Activated T-helper 1 cell treated with anti-CD3 and anti-CD28 coated beads, Interleukin-2, amount 50 U/mL, for 16 hours (primary cell): ENCODE measurements around the gene ZNF469.

ENCODE experiments used
- DNase-seq, 2 donors: peaks; one replicate each; pipeline ENCODE4 v3.0.0-alpha.2; 2020; ENCODE audit warnings: low read depth in 1 of 2, low spot score in 1 of 2

Gene ZNF469

DNA sequence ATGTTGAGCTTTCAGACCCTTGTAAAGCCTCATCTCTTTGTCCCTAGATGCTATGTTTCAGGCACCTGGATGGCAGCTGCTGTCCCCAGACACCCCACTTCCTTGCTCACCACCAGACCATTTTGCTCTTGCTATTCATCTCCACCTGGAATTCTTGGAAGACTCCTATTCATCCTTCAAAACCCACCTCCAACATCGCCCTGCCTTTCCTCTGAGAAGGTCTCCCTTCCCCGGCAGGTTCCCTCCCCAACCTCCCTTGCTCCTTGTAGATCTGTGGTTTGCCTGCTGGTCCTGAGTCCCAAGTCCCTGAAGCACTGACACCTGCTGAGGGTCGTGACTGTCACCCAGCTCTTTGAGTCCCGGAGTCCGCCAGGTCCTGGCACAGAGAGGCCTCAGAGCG is 9.9 kb downstream of the ZNF469 start:
- no peak for DNase-seq

DNA sequence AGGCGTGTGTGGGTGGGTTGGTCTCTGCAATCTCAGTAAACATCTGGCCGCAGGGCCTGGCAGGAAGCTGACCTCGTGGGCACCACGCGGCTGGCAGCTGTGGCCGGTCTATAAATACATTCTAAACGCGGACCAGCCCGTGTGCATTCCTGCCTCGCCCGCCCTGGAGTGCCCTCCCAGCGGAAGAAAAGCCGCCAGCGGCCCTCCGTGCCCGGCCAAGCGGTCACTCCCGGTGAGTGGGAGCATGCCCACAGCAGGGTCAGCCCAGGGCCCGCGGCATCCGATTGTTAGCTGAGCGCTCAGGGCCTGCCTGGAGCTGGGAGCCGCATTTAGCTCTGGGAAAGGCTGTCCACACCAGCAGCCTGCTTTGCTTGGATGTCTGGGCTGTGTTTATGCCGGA is 10.3 kb downstream of the ZNF469 start:
- no peak for DNase-seq

DNA sequence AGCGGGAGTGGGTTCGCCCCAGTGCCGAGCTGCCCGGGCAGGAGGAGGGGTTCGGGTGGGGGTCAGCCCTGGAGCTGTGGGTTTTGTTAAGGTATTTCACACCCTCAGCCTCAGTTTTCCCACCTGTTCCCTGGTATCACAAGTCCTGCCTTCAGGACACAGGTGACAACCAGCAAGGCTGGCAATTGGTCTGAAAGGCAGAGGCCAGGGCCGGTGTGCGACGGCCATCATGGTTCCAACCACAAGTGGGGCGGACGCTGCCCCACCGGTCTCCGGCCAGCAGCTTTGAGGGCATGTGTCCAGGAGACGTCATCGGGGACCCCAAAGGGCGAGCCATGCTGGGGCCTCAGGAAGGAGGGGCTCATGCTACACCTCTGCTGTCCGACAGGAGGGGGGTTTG is 10.8 kb downstream of the ZNF469 start:
- no peak for DNase-seq

DNA sequence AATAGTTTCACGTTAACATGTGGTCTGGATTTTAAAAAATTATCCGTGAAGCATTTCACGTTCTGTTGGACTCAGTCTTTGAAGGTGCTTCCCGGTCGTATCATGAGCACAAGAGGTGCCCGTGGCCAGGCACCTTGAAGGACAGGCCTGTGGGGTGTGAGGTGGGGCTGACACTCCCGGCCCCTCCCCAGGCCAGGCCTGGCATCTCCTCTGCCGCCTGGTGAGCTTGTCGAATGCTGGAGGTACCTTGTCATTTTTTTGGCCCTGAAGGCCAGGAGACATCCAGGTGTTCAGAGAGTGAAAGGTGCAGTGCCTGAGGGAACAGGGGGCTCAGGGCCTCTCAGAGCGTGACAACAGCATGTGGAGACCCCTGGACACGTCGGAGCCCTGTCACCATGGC is 11.7 kb downstream of the ZNF469 start:
- DNase-seq, result no peak

GRCh38 chr16:88395669-88396584 is 13.2 kb downstream of the ZNF469 start:
- DNase-seq, result no peak

DNA sequence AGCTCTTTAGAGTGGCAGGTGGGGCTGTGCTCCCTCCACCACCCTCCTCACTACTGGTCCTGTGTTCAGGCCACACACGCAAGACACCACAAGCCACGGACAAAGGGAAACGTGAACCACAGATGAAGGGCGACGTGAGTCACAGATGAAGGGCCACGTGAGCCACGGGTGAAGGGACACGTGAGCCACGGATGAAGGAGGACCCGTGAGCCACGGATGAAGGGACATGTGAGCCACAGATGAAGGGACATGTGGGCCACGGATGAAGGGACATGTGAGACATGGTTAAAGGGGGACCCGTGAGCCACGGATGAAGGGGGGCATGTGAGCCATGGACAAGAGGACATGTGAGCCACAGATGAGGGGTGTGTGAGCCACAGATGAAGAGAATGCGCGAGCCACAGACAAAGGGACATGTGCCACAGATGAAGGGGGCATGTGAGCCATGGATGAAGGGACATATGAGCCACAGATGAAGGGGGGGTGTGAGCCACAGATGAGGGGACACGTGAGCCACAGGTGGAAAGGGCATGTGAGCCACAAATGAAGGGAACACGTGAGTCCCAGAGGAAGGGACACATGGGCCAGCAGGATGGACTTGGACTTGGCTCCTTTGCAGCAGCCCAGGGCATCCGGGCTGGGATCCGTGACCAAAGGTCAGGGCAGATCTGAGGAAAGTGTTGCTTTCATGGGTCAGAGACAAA is 15.6 kb downstream of the ZNF469 start:
- DNase-seq, result no peak

DNA sequence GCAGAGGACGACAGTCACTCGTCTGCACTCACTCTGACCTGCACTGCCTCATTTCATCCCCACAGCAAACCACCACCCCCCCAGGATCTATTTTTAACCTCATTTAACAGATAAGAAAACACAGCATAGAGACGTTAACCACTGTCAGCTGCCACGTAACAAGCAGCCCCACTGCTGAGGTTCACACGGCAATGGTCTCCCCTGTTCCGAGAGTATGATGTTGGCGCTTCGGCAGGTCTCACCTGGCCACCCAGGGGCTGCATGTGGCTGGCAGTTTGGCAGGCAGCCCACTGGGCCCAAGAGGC is 16.1 kb downstream of the ZNF469 start:
- DNase-seq, result no peak

DNA sequence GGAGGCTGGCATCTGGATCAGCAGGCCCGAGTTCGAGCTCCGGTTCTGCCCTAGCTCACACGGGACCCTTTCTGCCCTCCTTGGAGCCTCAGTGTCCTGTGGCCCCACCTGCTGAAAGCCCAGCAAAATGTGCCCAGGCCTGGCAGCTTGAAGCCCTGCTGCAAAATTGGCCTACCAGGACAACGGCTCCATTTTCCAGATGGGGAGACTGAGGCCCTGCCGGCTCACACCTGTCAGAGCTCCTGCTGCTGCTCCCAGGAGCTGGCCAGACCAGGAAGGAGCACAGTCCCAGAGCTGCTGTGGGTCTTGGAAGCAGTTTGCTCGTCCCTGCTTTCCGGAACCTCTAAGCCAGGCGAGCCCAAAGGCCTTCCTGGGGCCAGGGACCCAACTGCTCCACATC is 17.4 kb downstream of the ZNF469 start:
- no peak for DNase-seq

DNA sequence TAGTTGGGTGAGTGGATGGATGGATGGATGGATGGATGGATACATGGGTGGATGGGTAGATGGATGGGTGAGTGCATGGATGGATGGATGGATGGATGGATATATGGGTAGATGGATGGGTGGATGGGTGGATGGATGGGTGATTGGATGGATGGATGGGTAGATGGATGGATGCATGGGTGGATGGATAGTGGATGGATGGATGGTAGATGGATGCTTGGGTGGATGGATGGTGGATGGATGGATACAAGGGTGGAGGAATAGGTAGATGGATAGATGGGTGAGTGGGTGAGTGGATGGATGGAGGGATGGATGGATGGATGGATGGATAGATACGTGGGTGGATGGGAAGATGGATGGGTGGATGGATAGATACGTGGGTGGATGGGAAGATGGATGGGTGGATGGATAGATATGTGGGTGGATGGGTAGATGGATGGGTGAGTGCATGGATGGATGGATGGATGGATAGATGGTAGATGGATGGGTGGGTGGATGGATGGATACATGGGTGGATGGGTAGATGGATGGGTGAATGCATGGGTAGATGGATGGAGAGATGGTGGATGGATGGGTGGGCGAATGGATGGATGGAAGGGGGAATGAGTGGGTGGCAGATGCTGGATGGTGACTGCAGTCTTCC is 19.0 kb downstream of the ZNF469 start:
- DNase-seq, result no peak

GRCh38 chr16:88402551-88403240 is 19.9 kb downstream of the ZNF469 start:
- no peak for DNase-seq

GRCh38 chr16:88403794-88404581 is 21.2 kb downstream of the ZNF469 start:
- no peak for DNase-seq

DNA sequence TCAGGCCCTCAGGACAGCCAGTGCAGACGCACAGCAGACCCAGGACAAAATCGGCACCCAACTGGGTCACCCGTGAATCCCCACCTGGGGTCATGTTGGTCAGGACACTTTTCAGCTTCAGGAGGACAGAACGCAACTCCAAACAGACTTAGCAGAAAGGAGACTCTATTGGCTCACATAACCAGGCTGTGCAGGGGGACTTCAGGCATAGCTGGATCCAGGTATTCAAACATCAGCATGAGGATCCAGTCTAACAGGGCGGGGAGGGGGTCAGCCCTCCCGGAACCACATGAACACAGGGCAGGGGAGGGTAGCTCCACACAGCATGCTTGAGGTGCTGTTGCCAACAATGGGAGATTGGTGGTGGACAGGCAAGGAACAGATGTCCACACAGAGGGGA is 22.0 kb downstream of the ZNF469 start:
- DNase-seq, result no peak

DNA sequence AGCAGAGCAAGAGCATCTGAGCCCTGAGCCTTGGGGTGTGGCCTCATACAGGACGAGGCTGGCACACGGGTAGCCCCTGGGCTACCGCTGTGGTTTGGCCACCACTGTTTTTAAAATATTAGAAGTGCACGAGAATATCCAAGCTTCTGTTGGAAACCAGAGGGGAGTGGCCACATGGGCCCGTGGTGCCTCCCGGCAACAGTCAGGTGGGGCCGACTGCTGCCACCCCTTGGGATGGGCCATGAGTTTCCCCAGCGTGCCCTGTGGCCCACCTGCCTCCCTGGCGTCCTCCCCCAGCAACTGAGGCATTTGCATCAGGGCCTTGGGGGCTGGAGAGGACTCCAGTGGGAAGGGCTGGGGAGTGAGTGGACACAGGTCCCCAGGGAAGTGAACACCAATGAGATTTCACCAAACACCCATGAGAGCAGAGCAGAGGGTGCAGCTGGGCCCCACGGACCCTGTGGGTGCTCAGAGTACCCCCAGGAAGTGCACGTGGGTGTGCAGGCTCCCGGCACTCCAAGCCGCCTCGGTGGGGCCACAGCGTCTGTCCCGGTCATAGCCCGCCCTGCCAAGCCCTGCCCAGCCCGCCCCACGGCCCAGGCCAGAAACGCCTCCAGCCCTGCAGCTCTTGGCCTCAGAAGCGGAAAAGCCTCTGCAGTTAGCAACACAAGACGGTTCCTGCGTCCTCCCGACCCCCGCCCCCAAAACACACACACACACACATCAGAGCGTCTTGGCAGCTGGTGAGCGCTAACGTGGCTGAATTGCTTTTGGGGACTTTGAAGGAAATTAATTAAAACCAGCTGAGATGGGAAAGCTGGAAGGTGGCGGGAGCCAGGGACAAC is 22.7 kb downstream of the ZNF469 start:
- DNase-seq, result no peak

DNA sequence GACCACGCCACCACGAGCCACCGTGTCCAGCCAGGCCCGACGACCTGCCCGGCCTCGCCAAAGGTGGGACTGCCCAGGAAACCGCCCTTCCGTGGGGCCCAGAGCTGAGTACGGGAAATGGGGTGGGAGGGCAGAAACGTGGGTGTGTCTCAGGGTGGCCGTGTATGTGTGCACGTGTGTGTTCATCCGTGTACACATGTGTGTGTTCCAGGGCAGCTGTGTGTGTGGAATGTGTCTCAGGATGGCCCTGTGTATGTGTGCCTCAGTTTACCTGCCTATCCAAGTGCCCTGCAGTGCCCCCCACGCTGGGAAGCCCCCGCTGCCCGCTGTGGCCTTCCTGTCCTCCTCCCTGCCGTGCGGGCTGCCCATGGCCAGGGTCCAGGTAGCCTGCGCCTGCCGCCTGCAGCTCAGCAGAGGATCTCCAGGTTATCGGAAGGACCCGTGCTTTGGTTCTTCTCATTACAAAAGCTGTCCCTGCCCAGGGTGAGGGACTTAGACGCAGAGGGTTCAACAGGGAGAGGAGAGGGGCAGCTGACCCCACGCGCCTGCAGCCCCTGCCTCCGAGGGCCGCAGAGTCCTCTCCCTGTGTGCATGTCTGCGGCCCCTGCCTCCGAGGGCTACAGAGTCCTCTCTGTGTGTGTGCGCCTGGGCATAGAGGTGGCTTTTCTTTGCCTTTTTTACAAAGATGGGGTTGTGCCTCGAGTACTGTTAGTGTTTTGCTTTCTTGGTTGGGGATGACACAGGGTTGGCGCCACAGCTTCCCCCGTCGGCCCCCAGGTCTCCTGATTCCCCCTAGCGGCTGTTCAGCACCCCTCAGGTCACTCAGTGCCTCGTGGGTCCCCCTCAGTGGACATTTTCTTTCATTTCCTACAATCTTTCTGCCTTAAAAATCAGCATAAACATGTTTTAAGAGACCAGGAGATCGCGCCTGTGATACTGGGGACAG is 23.6 kb downstream of the ZNF469 start:
- DNase-seq, result no peak

GRCh38 chr16:88407042-88407420 is 24.3 kb downstream of the ZNF469 start:
- DNase-seq, result no peak

- DNase-seq, result no peak
These were observed 25.0 kb downstream of the ZNF469 start for GRCh38 chr16:88407807-88408206.

DNA sequence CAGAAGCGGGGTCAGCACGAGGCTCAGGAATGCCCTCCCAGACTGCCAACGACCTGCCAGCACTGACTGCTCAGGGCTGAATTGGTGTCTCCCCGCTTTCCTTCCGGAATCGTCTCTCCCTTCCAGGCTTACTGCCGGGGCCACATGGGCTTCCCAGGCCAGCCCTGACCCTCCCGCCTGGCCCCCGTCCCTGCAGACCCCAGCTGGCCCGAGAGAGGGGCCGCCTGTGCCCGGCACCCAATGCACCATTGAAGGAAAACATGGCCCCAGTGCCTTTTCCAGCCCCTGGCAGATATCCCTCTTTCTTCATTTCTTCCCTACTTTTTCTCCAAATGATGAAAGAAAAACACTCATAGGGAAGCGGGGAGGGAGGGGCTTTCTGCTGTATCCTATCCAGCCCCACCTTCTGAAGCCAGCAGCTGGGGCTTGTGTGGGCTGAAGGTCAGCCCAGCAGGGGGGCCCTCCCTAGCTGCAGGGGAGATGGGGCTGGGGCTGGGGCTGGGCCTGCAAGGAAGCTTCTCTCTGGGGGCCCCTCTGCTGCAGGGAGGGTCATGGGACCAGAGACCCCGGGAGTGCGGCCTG is 25.9 kb downstream of the ZNF469 start:
- DNase-seq, result no peak

- no peak for DNase-seq
These were observed 26.7 kb downstream of the ZNF469 start for GRCh38 chr16:88409296-88410065.
